Stimulated activated memory B cell treated with anti-CD40 and anti-IgM and Interleukin-4, amounts not matched to agents 10 μg/mL and 1 μg/mL and 100 μg/mL, for 72 hours (primary cell): ENCODE results near the gene CTCF.

Experiments
- ATAC-seq: fragments of 150-1000 bp; cut with Tn5 transposase; 2 replicates; pipeline ENCODE4 v1.10.0; 2021
- H3K27ac Mint-ChIP-seq: one replicate; pipeline ENCODE4 v1.8.0; 2022; ENCODE audit warnings: mild to moderate bottlenecking, mixed read lengths
- H3K27me3 Mint-ChIP-seq: one replicate; pipeline ENCODE4 v1.8.0; 2022; ENCODE audit warnings: mixed read lengths
- H3K36me3 Mint-ChIP-seq: one replicate; pipeline ENCODE4 v1.8.0; 2022; ENCODE audit warnings: mixed read lengths
- H3K4me1 Mint-ChIP-seq: one replicate; pipeline ENCODE4 v1.8.0; 2022; ENCODE audit warnings: mixed read lengths
- H3K4me3 Mint-ChIP-seq: one replicate; pipeline ENCODE4 v1.8.0; 2022; ENCODE audit warnings: mild to moderate bottlenecking, moderate library complexity, mixed read lengths
- H3K9me3 Mint-ChIP-seq: one replicate; pipeline ENCODE4 v1.8.0; 2022; ENCODE audit warnings: mixed read lengths

CTCF gene

DNA sequence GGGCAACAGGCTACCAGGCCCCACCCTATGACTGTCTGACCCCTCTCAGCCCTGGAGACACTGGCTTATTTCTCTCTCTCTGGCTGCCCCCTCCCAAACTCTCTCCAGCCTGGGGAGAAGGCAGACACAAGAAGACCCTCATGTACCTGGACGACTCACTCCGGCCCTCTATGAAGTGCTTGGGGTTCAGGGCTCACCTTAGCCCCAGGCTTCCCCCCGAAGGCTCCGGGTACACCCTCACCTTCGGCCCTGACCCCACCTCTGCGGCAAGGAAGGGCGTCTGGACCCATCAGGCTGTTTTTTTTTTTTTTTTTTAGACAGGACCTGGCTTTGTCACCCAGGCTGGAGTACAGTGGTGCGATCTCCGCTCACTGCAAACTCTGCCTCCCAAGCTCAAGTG, 81.7 kb downstream of the CTCF start:
- H3K27me3 Mint-ChIP-seq: no peaks in the 10 kb centered on the region
- H3K36me3 Mint-ChIP-seq: peaks cover 20% of the 10 kb centered on the region
- no peak for ATAC-seq
- H3K4me3 Mint-ChIP-seq: peak overlapping the region; percentile 31
- H3K9me3 Mint-ChIP-seq: no peaks in the 10 kb centered on the region
- H3K27ac Mint-ChIP-seq: peak overlapping the region; percentile 90
- peaks cover 16% of the 10 kb centered on the region for H3K4me1 Mint-ChIP-seq

- Mint-ChIP-seq H3K27me3 (no peaks in the 10 kb centered on the region), H3K36me3 (peaks cover 31% of the 10 kb centered on the region), H3K9me3 (no peaks in the 10 kb centered on the region), H3K4me3 (peak overlapping the region; percentile 84), H3K4me1 (peaks cover 18% of the 10 kb centered on the region), H3K27ac (peak overlapping the region; percentile 90)
- no peak for ATAC-seq
These were observed 83.2 kb downstream of the CTCF start for GRCh38 chr16:67645397-67646121.

GRCh38 chr16:67647111-67647651, 84.9 kb downstream of the CTCF start:
- Mint-ChIP-seq H3K4me3 (no peak overlapping the region), H3K9me3 (no peaks in the 10 kb centered on the region), H3K36me3 (peaks cover 46% of the 10 kb centered on the region), H3K27me3 (no peaks in the 10 kb centered on the region), H3K27ac (peak overlapping the region; percentile 90), H3K4me1 (peaks cover 21% of the 10 kb centered on the region)
- no peak for ATAC-seq

DNA sequence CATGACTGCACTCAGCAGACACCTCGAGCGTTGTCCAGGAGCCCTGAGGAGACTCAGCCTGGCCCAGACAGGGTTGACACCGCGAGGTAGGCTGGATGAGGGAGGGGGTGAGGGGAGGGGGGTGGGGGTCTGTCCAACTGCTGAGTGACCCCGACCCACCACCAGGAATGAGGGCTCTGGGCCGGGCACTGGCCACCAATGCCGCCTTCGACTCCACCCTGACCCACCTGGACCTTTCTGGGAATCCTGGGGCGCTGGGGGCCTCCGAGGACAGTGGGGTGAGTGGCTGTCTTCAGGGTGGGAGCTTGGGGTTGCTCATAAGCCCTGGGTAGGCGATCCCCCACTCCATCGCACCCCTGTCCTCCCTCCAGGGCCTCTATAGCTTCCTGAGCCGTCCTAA, 85.4 kb downstream of the CTCF start:
- no peak overlapping the region for H3K4me3 Mint-ChIP-seq
- H3K4me1 Mint-ChIP-seq: peaks cover 21% of the 10 kb centered on the region
- no peaks in the 10 kb centered on the region for H3K9me3 Mint-ChIP-seq
- H3K27me3 Mint-ChIP-seq: no peaks in the 10 kb centered on the region
- peaks cover 48% of the 10 kb centered on the region for H3K36me3 Mint-ChIP-seq
- no peak overlapping the region for H3K27ac Mint-ChIP-seq
- ATAC-seq: no peak

- H3K9me3 Mint-ChIP-seq: no peaks in the 10 kb centered on the region
- H3K36me3 Mint-ChIP-seq: peaks cover 48% of the 10 kb centered on the region
- H3K27ac Mint-ChIP-seq: no peak overlapping the region
- no peak overlapping the region for H3K4me3 Mint-ChIP-seq
- no peaks in the 10 kb centered on the region for H3K27me3 Mint-ChIP-seq
- H3K4me1 Mint-ChIP-seq: peaks cover 21% of the 10 kb centered on the region
- ATAC-seq: no peak
These were observed 85.9 kb downstream of the CTCF start for GRCh38 chr16:67648088-67648763.

DNA sequence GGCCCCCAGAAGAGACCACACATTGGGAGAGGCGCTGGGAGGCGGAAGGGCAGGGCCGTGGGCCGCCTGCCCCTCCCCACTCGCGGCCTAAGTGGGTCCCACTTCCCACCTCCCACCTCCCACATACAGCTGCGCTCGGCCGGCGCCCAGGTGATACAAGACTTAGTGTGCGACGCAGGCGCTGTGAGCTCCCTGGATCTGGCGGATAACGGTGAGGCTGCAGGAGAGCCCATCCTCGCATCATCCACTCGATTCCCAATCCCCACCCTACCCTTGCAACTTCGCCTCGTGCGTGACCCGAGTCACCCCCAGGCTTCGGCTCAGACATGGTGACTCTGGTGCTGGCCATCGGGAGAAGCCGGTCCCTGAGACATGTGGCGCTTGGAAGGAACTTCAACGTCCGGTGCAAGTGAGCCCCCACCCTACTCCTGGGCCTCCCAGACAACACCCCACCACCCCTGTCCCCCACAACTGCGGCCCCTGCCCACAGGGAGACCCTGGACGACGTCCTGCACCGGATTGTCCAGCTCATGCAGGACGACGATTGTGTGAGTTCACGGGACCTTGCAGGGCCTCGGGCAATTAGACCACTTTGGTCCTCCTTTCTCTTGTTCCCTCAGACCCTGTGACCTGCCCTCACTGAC, 86.6 kb downstream of the CTCF start:
- Mint-ChIP-seq H3K27me3 (no peaks in the 10 kb centered on the region), H3K9me3 (no peaks in the 10 kb centered on the region), H3K4me1 (peaks cover 21% of the 10 kb centered on the region), H3K36me3 (peaks cover 48% of the 10 kb centered on the region), H3K27ac (no peak overlapping the region), H3K4me3 (no peak overlapping the region)
- no peak for ATAC-seq

GRCh38 chr16:67649494-67649931, 87.2 kb downstream of the CTCF start:
- Mint-ChIP-seq H3K9me3 (no peaks in the 10 kb centered on the region), H3K27ac (no peak overlapping the region), H3K4me1 (peaks cover 17% of the 10 kb centered on the region), H3K36me3 (peaks cover 51% of the 10 kb centered on the region), H3K27me3 (no peaks in the 10 kb centered on the region), H3K4me3 (no peak overlapping the region)
- ATAC-seq: no peak

GRCh38 chr16:67650023-67650422, 87.7 kb downstream of the CTCF start:
- Mint-ChIP-seq H3K36me3 (peaks cover 55% of the 10 kb centered on the region), H3K4me3 (no peak overlapping the region), H3K4me1 (peaks cover 14% of the 10 kb centered on the region), H3K27me3 (no peaks in the 10 kb centered on the region), H3K27ac (peak overlapping the region; percentile 43), H3K9me3 (no peaks in the 10 kb centered on the region)
- ATAC-seq: no peak

DNA sequence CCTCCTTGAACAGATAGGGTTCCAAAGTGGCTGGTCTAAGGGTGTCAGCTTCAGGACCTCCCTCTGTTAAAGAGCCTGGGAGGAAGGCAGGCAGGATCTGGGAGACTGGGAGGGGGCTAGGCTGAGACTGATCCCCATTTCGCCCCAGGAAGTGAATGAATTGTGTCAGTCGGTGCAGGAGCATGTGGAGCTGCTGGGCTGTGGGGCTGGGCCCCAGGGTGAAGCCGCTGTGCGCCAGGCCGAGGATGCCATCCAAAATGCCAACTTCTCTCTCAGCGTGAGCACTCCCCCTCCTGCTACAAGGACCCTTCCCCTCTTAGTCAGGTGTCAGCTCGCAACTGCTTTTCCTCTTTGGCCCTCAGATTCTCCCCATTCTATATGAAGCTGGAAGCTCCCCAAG, 88.7 kb downstream of the CTCF start:
- no peak for ATAC-seq
- no peak overlapping the region for H3K4me3 Mint-ChIP-seq

DNA sequence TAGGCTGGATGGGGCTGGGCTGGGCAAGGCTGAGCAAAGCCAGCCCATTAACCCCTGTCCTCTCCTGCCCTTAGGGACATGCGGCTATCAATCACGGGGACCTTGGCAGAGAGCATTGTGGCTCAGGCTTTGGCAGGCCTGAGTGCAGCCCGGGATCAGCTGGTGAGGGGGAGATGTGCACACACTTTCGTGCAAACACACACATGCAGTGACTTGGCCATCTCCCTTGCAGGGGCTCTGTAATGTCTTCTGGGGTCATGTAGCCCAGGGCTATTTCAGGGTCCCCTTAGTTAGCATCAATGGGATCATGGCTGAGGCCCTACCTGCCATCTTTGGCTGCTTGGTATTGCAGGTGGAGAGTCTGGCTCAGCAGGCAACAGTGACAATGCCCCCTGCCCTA, 89.5 kb downstream of the CTCF start:
- peaks cover 57% of the 10 kb centered on the region for H3K36me3 Mint-ChIP-seq
- no peaks in the 10 kb centered on the region for H3K9me3 Mint-ChIP-seq
- peak overlapping the region; percentile 71 for H3K27ac Mint-ChIP-seq
- no peaks in the 10 kb centered on the region for H3K27me3 Mint-ChIP-seq
- H3K4me1 Mint-ChIP-seq: peaks cover 14% of the 10 kb centered on the region
- no peak overlapping the region for H3K4me3 Mint-ChIP-seq
- no peak for ATAC-seq

More for the DNA sequence above, 88.7 kb downstream of the CTCF start:
- H3K36me3 Mint-ChIP-seq: peaks cover 62% of the 10 kb centered on the region
- H3K27me3 Mint-ChIP-seq: no peaks in the 10 kb centered on the region
- no peaks in the 10 kb centered on the region for H3K9me3 Mint-ChIP-seq
- H3K4me1 Mint-ChIP-seq: peaks cover 19% of the 10 kb centered on the region
- peak overlapping the region; percentile 43 for H3K27ac Mint-ChIP-seq

- no peaks in the 10 kb centered on the region for H3K9me3 Mint-ChIP-seq
- peak overlapping the region; percentile 71 for H3K27ac Mint-ChIP-seq
- no peak overlapping the region for H3K4me3 Mint-ChIP-seq
- H3K4me1 Mint-ChIP-seq: peaks cover 11% of the 10 kb centered on the region
- peak; percentile 62 for ATAC-seq
- H3K36me3 Mint-ChIP-seq: peaks cover 52% of the 10 kb centered on the region
- H3K27me3 Mint-ChIP-seq: no peaks in the 10 kb centered on the region
These were observed 90.3 kb downstream of the CTCF start for GRCh38 chr16:67652578-67653127.

DNA sequence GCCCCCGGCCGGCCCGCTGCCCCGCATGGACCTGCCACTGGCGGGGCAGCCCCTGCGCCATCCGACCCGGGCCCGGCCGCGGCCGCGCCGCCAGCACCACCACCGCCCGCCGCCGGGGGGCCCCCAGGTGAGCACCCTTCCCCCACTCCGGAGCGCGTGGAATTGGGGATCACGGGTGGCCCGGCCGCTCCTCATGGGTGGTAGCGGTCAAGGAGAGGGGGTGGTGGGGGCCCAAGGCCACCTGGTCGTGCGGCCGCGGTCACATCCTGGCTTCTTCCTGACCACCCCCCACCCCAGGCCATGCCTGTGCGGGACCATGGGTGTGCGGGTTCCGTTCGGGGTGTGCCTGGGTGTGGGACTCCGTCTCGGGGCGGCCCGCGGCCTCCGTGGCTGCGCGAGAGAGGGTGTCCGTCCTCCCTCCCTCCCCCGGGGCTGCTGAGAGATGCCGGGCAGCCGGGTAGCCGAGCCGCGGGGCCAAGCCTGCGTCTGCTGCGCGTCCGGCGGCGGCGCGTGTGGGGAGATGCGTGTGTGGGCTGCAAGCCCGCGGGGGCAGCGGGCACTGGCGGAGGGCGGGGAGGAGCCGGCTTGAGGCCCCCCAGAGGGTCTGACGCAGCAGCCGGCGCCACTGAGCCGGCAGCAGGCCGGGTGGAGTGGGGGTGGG, 90.9 kb downstream of the CTCF start:
- H3K27ac Mint-ChIP-seq: no peak overlapping the region
- H3K9me3 Mint-ChIP-seq: no peaks in the 10 kb centered on the region
- H3K36me3 Mint-ChIP-seq: peaks cover 52% of the 10 kb centered on the region
- ATAC-seq: peak; percentile 67
- no peaks in the 10 kb centered on the region for H3K27me3 Mint-ChIP-seq
- H3K4me1 Mint-ChIP-seq: peaks cover 17% of the 10 kb centered on the region
- no peak overlapping the region for H3K4me3 Mint-ChIP-seq

DNA sequence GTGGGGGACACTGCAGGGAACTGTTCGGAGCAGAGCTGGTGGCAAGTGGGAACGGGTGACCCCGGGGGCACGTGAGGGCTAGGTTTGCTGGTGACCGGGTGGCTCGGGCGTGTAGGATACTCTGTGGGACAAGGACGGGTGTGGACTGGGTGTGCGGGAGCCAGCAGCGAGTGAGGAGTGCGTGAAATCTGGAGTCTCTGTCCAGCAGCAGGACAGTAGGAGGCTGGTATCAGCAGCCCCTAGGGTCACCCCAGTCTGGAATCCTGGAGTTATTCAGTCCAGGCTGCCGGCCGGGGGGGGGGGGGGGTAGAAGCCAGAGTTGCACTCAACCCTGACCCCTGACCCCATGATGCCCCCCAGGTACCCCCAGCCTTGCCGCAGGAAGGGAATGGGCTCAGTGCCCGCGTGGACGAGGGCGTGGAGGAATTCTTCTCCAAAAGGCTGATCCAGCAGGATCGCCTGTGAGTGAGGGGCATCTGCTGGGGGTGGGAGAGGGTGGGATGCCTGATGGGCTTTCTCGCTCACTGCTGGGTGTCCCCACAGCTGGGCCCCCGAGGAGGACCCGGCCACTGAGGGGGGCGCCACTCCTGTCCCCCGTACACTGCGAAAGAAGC, 91.6 kb downstream of the CTCF start:
- Mint-ChIP-seq H3K36me3 (peaks cover 46% of the 10 kb centered on the region), H3K27me3 (no peaks in the 10 kb centered on the region), H3K27ac (no peak overlapping the region), H3K9me3 (no peaks in the 10 kb centered on the region), H3K4me3 (no peak overlapping the region), H3K4me1 (peaks cover 24% of the 10 kb centered on the region)
- no peak for ATAC-seq

GRCh38 chr16:67654403-67654911, 92.1 kb downstream of the CTCF start:
- no peak overlapping the region for H3K4me3 Mint-ChIP-seq

More at GRCh38 chr16:67654403-67654911, 92.1 kb downstream of the CTCF start:
- Mint-ChIP-seq H3K27ac (no peak overlapping the region), H3K9me3 (no peaks in the 10 kb centered on the region), H3K27me3 (no peaks in the 10 kb centered on the region), H3K36me3 (peaks cover 40% of the 10 kb centered on the region), H3K4me1 (peaks cover 29% of the 10 kb centered on the region)
- ATAC-seq: no peak
